Nephron (organoid): ENCODE measurements around the gene GABRG3.

Experiments used
- H3K27ac Mint-ChIP-seq, 3 experiments: 2 replicates each; pipeline ENCODE4 v1.8.0; 2020; ENCODE audit warnings: mixed read lengths in 3 of 3, mild to moderate bottlenecking in 2 of 3, moderate library complexity in 1 of 3
- H3K27me3 Mint-ChIP-seq: 2 replicates; pipeline ENCODE4 v1.8.0; 2021; ENCODE audit warnings: low read depth, mild to moderate bottlenecking, moderate library complexity, mixed read lengths
- H3K36me3 Mint-ChIP-seq: 2 replicates; pipeline ENCODE4 v1.8.0; 2020; ENCODE audit warnings: low read depth, mixed read lengths
- H3K4me1 Mint-ChIP-seq: 2 replicates; pipeline ENCODE4 v1.8.0; 2020; ENCODE audit warnings: mixed read lengths
- H3K4me3 Mint-ChIP-seq, 3 experiments: 2 replicates each; pipeline ENCODE4 v1.8.0; 2020; ENCODE audit warnings: mild to moderate bottlenecking in 3 of 3, mixed read lengths in 3 of 3, moderate library complexity in 2 of 3
- H3K9me3 Mint-ChIP-seq: 2 replicates; pipeline ENCODE4 v1.8.0; 2020; ENCODE audit warnings: mixed read lengths
- CTCF ChIP-seq, 3 experiments: fragments of 200-600 bp; sonication (generic); IDR thresholded peaks; one replicate each; pipeline ENCODE4 v1.5.0; 2021; ENCODE audit warnings: antibody characterized with exemption in 3 of 3; ENCODE audit not compliant: unreplicated experiment in 3 of 3

The GABRG3 gene

GRCh38 chr15:27490867-27491595, 520.0 kb downstream of the GABRG3 start:
- Mint-ChIP-seq H3K4me1 (peaks cover 41% of the 10 kb centered on the region), H3K27ac (peak overlapping the region; percentile 22 to 90 (median 80)), H3K9me3 (peaks cover 4% of the 10 kb centered on the region), H3K4me3 (no peak overlapping the region), H3K27me3 (no peaks in the 10 kb centered on the region), H3K36me3 (no peaks in the 10 kb centered on the region)
- no peak for TF ChIP-seq CTCF (IDR thresholded peaks at IDR 0.05; ENCODE audit: unreplicated experiment in 3 of 3)

DNA sequence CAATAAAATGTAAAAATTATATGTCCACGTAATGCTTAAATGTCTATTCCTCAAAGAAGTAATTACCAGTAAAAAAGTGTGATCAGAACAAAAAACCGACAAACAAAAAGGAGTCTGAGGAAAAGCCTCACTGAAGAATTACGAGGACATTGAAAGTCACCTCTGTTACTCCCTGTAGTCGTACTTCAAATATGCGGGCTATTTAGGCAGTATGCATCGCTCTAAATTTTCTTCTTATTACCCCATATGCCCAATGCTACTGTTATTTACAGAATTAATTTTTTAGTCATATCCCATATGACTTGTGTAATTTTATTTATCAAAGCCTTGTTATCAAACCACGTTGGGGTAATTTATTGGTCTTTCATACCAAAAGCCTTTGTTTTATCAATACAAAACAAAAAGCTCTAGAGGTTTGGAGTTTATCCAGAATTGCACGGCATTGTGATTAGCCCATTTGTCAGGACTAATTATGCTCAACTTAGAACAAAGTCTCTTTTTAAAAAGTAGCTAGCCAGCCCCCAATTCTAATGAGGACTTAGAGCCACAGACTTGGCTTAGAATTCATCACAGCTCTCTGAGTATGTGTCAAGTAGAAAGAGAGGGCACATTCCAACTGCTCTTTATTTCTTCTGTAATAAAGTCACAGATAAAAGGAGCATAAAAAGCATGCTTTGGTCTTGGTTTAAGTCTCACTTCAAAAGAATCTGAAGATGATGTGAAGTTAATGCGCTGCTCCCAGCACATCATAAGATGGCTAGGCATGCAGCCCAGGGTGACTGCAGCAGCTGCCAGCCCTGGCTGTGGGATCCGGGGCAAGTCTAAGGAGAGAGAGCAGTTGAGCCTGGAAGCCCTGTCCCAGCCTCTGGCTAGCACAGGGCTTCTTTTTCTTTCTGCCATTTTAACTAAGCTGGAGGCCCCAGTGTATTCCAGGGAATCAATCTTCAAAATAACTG, 521.0 kb downstream of the GABRG3 start:
- peak overlapping the region; percentile 80 to 90 (median 88) for H3K27ac Mint-ChIP-seq
- H3K27me3 Mint-ChIP-seq: no peaks in the 10 kb centered on the region
- peaks cover 4% of the 10 kb centered on the region for H3K9me3 Mint-ChIP-seq
- peaks cover 35% of the 10 kb centered on the region for H3K4me1 Mint-ChIP-seq
- H3K4me3 Mint-ChIP-seq: no peak overlapping the region
- no peak for TF ChIP-seq CTCF (IDR thresholded peaks at IDR 0.05; ENCODE audit: unreplicated experiment in 3 of 3)
- no peaks in the 10 kb centered on the region for H3K36me3 Mint-ChIP-seq

DNA sequence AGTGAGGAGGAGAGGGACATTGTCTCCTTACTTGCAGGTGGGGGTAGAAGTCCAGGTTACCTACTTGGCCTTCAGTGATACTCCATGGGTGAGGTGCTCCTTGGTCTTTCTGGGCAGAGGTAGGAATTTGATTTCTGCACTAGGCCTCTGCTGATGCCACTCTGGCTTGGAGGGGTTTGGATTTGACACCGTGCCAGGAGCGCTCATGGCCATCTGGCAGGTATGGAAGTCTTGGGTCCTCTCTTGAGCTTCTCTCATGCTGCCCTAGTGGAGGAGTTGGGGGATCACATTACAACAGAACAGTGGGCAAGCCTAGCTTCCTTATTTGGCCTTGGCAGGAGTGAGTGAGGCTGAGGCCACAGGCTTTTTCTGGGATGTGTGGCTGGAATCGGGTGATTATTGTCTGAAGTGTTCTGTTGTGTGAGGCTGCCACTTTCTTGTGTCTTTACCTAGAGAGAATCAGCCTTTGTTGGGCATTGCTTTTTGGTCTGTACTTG, 525.0 kb downstream of the GABRG3 start:
- Mint-ChIP-seq H3K36me3 (no peaks in the 10 kb centered on the region), H3K4me3 (no peak overlapping the region), H3K27ac (no peak overlapping the region), H3K4me1 (peaks cover 31% of the 10 kb centered on the region), H3K27me3 (no peaks in the 10 kb centered on the region), H3K9me3 (peaks cover 2% of the 10 kb centered on the region)
- no peak for TF ChIP-seq CTCF (IDR thresholded peaks at IDR 0.05; ENCODE audit: unreplicated experiment in 3 of 3)

DNA sequence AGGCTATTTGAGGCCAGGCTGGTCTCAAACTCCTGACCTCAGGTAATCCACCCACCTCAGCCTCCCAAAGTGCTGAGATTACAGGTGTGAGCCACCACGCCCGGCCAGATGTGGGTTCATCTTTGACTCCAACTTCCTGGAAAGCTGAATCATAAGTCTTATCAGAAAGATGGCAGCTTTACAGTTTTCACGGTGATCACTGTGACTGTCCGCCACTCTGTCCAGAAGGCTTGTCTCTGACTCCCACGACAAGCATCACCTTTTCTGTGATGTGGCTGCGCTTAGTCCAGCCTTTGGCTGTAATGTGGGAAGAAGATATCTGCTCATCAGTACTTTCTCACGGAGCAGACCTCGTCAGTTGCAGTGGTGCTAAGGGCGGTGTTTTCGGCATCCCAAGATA, 527.7 kb downstream of the GABRG3 start:
- H3K4me1 Mint-ChIP-seq: peaks cover 11% of the 10 kb centered on the region
- no peaks in the 10 kb centered on the region for H3K27me3 Mint-ChIP-seq
- no peak overlapping the region for H3K4me3 Mint-ChIP-seq
- no peaks in the 10 kb centered on the region for H3K9me3 Mint-ChIP-seq
- H3K36me3 Mint-ChIP-seq: no peaks in the 10 kb centered on the region
- no peak overlapping the region for H3K27ac Mint-ChIP-seq
- TF ChIP-seq CTCF (IDR thresholded peaks at IDR 0.05; ENCODE audit: unreplicated experiment in 3 of 3): no peak

DNA sequence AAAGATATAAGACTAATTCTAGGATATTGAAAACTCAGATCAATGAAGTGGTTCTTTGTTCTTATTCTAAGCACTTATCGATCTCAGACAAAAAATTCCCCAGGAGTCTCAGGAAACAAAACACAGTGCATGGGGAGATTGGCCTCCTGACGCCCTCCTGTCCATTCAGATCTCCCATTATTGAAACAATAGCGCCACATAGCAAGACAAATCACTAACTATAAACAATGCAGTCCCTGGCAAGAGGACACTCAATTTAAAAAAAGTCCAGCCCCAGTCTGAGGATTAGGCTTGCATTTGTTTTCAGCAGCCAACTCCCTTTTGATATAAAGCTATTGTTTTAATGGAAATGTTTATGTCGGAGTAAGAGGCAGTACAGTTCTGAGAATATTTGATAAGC, 528.2 kb downstream of the GABRG3 start:
- Mint-ChIP-seq H3K27ac (no peak overlapping the region), H3K9me3 (peaks cover 1% of the 10 kb centered on the region), H3K36me3 (no peaks in the 10 kb centered on the region), H3K27me3 (no peaks in the 10 kb centered on the region), H3K4me3 (no peak overlapping the region), H3K4me1 (peaks cover 11% of the 10 kb centered on the region)
- no peak for TF ChIP-seq CTCF (IDR thresholded peaks at IDR 0.05; ENCODE audit: unreplicated experiment in 3 of 3)
